Measurements from ENCODE around the gene TMEM198. TPM values are rescaled to one million over a fixed set of nuclear protein-coding genes. Genes with fewer than 3 reads are reported as not detected.

Gene TMEM198
- total RNA-seq, result 1.3 and 1.8 TPM in 2 replicates

DNA sequence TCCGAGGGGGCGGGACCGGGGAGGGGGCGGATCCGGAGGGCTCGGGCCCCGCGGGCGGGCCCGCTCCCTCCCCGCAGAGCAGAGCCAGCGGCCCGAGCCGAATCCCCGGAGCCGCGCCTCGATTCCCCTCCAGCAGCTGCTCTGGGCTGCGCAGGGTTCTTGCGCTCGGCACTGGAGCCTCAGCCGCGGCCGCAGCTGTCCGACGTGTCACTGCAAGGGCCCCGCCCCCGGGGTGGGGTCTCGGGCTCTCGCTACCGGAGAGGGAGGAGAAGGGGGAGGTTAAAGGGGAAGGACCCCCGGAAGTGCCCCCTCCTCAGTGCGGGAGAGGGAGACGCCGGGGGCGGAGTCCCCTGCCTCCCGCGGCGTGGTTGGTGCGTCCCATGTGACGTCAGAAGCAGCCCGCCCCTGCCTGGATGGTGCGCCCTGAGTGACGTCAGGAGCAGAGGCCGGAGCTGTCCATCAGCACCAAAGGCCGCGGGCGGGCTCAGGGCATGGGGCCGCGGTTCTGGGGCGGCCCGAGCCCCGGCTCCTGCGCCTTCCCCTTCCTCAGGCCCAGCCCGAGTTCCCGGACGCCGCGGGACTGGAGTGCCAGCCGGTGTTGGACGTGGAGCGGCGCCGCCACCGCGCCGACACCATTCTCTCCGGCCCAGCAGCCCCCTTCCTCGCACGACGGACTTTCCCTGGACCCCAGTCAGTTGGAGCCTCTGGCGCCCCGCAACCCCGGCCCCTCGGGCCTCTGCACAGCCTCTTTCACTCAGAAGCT is at the start of gene TMEM198, which contains the start of gene CHPF:
Gene TMEM198 (plus strand): TSS at position 433 of the 763 bp plus-strand sequence. CDS start 700 bp downstream, outside the sequence.
Gene CHPF (minus strand): TSS at position 214 of the 763 bp plus-strand sequence. CDS start 271 bp downstream, outside the sequence.

GRCh38 chr2:219498280-219499057 is 45.4 kb upstream of the TMEM198 start, which contains the start of gene GMPPA:
Gene GMPPA, plus strand, starts transcription at chr2:219498891. Its CDS starts 1,085 bp downstream, at chr2:219499976.

DNA sequence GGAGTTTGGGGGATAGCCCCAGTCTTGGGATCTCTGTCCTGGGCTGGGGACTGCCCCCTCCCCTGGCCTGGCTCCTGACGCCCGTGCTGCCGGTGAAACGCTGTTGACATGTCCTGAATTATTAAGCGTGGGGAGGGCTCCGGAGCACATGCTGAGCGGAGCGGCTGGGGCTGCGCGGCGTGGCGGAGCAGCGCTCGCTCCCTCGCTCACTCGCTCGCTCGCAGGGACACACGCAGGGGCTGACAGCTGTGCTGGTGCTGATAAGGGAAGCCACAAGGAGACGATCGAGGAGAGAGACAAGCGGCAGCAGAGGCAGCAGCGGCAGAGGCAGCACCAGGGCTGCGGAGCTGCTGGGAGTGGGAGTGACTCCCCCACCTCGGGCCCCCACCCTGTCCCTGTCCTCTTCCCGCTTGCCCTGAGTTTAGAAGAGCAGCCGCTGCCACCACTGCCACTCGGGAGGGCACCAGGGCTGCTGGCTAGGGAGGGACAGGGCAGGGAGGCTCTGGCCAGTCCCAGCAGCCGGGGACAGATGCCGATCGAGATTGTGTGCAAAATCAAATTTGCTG is 29.5 kb upstream of the TMEM198 start, which contains the start of gene ASIC4:
Gene ASIC4 (plus strand): TSS at position 287 of the 566 bp plus-strand sequence. CDS start 243 bp downstream, at position 530.

GRCh38 chr2:219571311-219572236 is 27.7 kb downstream of the TMEM198 start, which contains the start of gene OBSL1:
Gene OBSL1, minus strand, starts transcription at chr2:219571539. Its CDS starts 307 bp downstream, at chr2:219571232.

GRCh38 chr2:219572237-219573001 is 28.6 kb downstream of the TMEM198 start, which contains the start of gene INHA:
Gene INHA, plus strand, starts transcription at chr2:219572310. Its CDS starts 65 bp downstream, at chr2:219572375.

GRCh38 chr2:219597552-219598307 is 53.9 kb downstream of the TMEM198 start, which contains the start of gene STK11IP:
Gene STK11IP, plus strand, starts transcription at chr2:219597857. Its CDS starts 263 bp downstream, at chr2:219598120.

Other genes starting within 250 kb of the TMEM198 start
- 6.4 and 57.0 TPM in 2 replicates for gene PTPRN, start 234.6 kb upstream of the TMEM198 start, total RNA-seq
- gene RESP18, start 211.3 kb upstream of the TMEM198 start, total RNA-seq, result not detected in 2 replicates
- gene DNPEP, start 156.1 kb upstream of the TMEM198 start, total RNA-seq, result 106 and 116 TPM in 2 replicates
- gene DES, start 125.7 kb upstream of the TMEM198 start, total RNA-seq, result 0.71 and 3.7 TPM in 2 replicates
- 3.7 and 9.8 TPM in 2 replicates for gene SPEG, start 109.2 kb upstream of the TMEM198 start, total RNA-seq
- gene GMPPA, start 45.1 kb upstream of the TMEM198 start, total RNA-seq, result 51.2 and 63.9 TPM in 2 replicates
- under 0.01 and 0.37 TPM in 2 replicates for gene ASIC4, start 29.5 kb upstream of the TMEM198 start, total RNA-seq
- gene CHPF, start 219 bp upstream of the TMEM198 start, total RNA-seq, result 74.4 and 134 TPM in 2 replicates
- 37.8 and 56.8 TPM in 2 replicates for gene OBSL1, start 27.5 kb downstream of the TMEM198 start, total RNA-seq
- 0.28 and 0.46 TPM in 2 replicates for gene INHA, start 28.3 kb downstream of the TMEM198 start, total RNA-seq
- gene STK11IP, start 53.8 kb downstream of the TMEM198 start, total RNA-seq, result 11.4 and 17.0 TPM in 2 replicates
- gene SLC4A3, start 83.6 kb downstream of the TMEM198 start, total RNA-seq, result 2.0 and 2.1 TPM in 2 replicates

Data from smooth muscle cell of bladder (primary cell).